Measurements from ENCODE around the gene HDAC4. TPM values are rescaled to one million over a fixed set of nuclear protein-coding genes. Genes with fewer than 3 reads are reported as not detected.

Gene HDAC4
- total and polyA plus RNA-seq, 2 of the 4 experiments (the other 2 are of a cell fraction), result 4.1 to 7.2 TPM

GRCh38 chr2:239239607-239240413 is 161.0 kb downstream of the HDAC4 start (continued):
- TF ChIP-seq BHLHE40 (IDR thresholded peaks at IDR 0.05; ENCODE audit: low read depth, low read length), result no peak
- TF ChIP-seq SMC3 (IDR thresholded peaks at IDR 0.05; ENCODE audit: low read depth, low read length), result no peak
- no peak for TF ChIP-seq NFE2L2 (IDR thresholded peaks at IDR 0.05; ENCODE audit: low read depth, low read length)

All from IMR-90 (cell line).